Measurements from ENCODE around the gene MT1F. TPM values are rescaled to one million over a fixed set of nuclear protein-coding genes. Genes with fewer than 3 reads are reported as not detected.
A peak's percentile ranks its signal among the peaks of the same experiment; 100 is the strongest.

The MT1F gene
- total and polyA plus RNA-seq, 9 of the 15 experiments (the other 6 are each of a cell fraction or from before 2014, with no cell fraction given) = 0.18 to 0.68 (median 0.29) TPM; not detected in 5

DNA sequence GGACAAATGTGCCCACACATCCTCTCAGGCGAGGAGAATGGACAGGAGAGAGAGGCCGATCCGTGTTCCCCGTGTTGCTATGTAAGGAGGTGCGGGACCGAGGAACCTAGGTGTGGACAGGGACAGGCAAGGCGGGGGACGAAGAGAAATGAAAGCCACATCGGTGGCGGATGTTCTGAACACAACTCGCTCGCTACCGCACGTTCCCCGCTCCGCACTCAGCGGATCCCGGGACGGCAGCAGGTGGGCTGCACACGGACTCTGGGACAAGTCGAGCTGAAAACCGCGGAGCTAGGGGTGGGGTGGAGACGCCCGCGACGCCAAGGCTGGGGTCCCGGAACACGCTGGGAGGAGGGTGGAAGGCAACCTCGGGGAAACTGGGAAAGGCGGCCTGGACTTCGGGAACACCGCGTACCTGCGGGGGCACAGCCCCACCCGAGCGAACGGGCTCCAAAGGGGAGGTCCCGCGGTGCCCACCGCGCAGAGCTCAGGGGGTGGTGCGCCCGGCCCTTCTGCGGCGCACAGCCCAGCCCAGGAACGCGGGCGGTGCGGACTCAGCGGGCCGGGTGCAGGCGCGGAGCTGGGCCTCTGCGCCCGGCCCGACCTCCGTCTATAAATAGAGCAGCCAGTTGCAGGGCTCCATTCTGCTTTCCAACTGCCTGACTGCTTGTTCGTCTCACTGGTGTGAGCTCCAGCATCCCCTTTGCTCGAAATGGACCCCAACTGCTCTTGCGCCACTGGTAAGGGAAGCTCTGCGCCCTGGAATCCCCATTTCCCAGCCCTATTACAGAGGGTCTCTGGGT is 32.4 kb upstream of the MT1F start, which contains the start of gene MT1E:
MT1E (plus strand) TSS at position 642 of the 803 bp plus-strand sequence; CDS start at position 713, 71 bp downstream.
- intact Hi-C loops (cut with micrococcal nuclease) = no loop called here
- no peaks in the 10 kb centered on the region for H3K36me3 ChIP-seq (ENCODE audit: control insufficient read depth, insufficient read depth, low read length)
- CTCF ChIA-PET (ENCODE audit: low intra/inter-chr PET ratio) = no interaction called here
- H3K9me1 ChIP-seq (ENCODE audit: control insufficient read depth, insufficient read depth, low read length) = no peaks in the 10 kb centered on the region
- DNase-seq (ENCODE audit: extremely low read depth in 1 of 4, low spot score in 3 of 4) (no peak), ATAC-seq (peak; percentile 56; the same call in 2 of the 3 replicates), FAIRE-seq (no peak)
- no peaks in the 10 kb centered on the region for H3K9me3 ChIP-seq (replicated peaks; ENCODE audit: control insufficient read depth, insufficient read depth, low read depth, low read length)
- in situ Hi-C loops (cut with MboI) = no loop called here
- no peak within 1 kb of the TSS for H3K9ac ChIP-seq (ENCODE audit: insufficient read depth in 1 of 2, low read depth in 2 of 2, low read length in 2 of 2)
- H2AFZ ChIP-seq (ENCODE audit: low read depth, low read length) = no peak within 1 kb of the TSS
- no peaks in the 10 kb centered on the region for H4K20me1 ChIP-seq (replicated peaks; ENCODE audit: control insufficient read depth, insufficient read depth, low read length)
- WGBS (ENCODE audit: insufficient coverage, low coverage, missing lambda C conversion rate) = 23% methylated on average over 42 of the region's 62 CpGs
- peaks cover 0 to 7% of the 10 kb centered on the region in 2 experiments; a peak in 2 of 5 replicates for H3K4me1 ChIP-seq (replicated peaks in 1 of 2; ENCODE audit: control insufficient read depth in 2 of 2, insufficient read depth in 2 of 2, low read length in 2 of 2)
- POLR2A ChIA-PET = interaction anchor here (1.0 kb wide), 1 partner anchor 13 kb away, joined by 4 read pairs; no protein-coding TSS in a partner anchor
- H3K27ac ChIP-seq (ENCODE audit: extremely low read depth, low read depth, low read length) = no peak within 1 kb of the TSS
- TF ChIP-seq ZNF121 (CRISPR knock-in tag; conservative IDR thresholded peaks at IDR 0.05) (no peak), CBX1 (IDR thresholded peaks at IDR 0.05; ENCODE audit: low read depth) (no peak), ZNF232 (CRISPR knock-in tag; IDR thresholded peaks at IDR 0.05) (no peak)
- TF ChIP-seq, protein P1, sequence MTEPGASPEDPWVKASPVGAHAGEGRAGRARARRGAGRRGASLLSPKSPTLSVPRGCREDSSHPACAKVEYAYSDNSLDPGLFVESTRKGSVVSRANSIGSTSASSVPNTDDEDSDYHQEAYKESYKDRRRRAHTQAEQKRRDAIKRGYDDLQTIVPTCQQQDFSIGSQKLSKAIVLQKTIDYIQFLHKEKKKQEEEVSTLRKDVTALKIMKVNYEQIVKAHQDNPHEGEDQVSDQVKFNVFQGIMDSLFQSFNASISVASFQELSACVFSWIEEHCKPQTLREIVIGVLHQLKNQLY (CRISPR knock-in tag; conservative IDR thresholded peaks at IDR 0.05) = no peak
- H3K79me2 ChIP-seq (ENCODE audit: control insufficient read depth, insufficient read depth, low read length) = no peaks in the 10 kb centered on the region
- no peak within 1 kb of the TSS for H3K4me3 ChIP-seq
- peaks cover 16 to 36% of the 10 kb centered on the region in 2 experiments; a peak in 4 of 5 replicates for H3K27me3 ChIP-seq (ENCODE audit: control insufficient read depth in 2 of 2, insufficient read depth in 2 of 2, low read length in 2 of 2)
- BruUV-seq (replicated peaks) = no TSS peak
- H3K4me2 ChIP-seq (ENCODE audit: insufficient read depth, low read length) = no peak within 1 kb of the TSS
